WTC11 (cell line): Measurements from ENCODE around the gene CACNA2D4. TPM values are rescaled to one million over a fixed set of nuclear protein-coding genes. Genes with fewer than 3 reads are reported as not detected.

Experiments used
- ATAC-seq: fragments of 200-7000 bp; cut with Tn5 transposase; 2 replicates; pipeline ENCODE4 v1.10.0; 2021; ENCODE audit warnings: mild to moderate bottlenecking, moderate library complexity
- CTCF ChIA-PET: fragments of 300-600 bp; sonication (Branson Sonifier 250); formaldehyde crosslinking; loops from one replicate; lab custom pipeline; 2021; ENCODE audit warnings: antibody characterized with exemption; lab: Charles Lee
- POLR2A ChIA-PET: fragments of 350-600 bp; sonication (Branson Sonifier 250); formaldehyde crosslinking; loops from one replicate; lab custom pipeline; 2021; ENCODE audit warnings: antibody characterized with exemption; lab: Charles Lee
- DNase-seq: peaks from one replicate; pipeline ENCODE4 v3.0.0; 2021; ENCODE audit warnings: low spot score
- H3K27ac Mint-ChIP-seq: 2 replicates; pipeline ENCODE4 v1.8.0; 2021; ENCODE audit warnings: mixed read lengths
- H3K27me3 Mint-ChIP-seq: 2 replicates; pipeline ENCODE4 v1.8.0; 2021; ENCODE audit warnings: low read depth, mild to moderate bottlenecking, moderate library complexity, mixed read lengths
- H3K36me3 Mint-ChIP-seq: 2 replicates; pipeline ENCODE4 v1.8.0; 2021; ENCODE audit warnings: mixed read lengths
- H3K4me1 Mint-ChIP-seq: 2 replicates; pipeline ENCODE4 v1.8.0; 2022; ENCODE audit warnings: mixed read lengths
- H3K4me3 Mint-ChIP-seq: 2 replicates; pipeline ENCODE4 v1.8.0; 2021; ENCODE audit warnings: mild to moderate bottlenecking, moderate library complexity, mixed read lengths
- H3K9me3 Mint-ChIP-seq: 2 replicates; pipeline ENCODE4 v1.8.0; 2021; ENCODE audit warnings: mixed read lengths
- CBFB ChIP-seq: sonication (generic); formaldehyde crosslinking; IDR thresholded peaks from 2 replicates; pipeline ENCODE4 v1.8.1; 2022; ENCODE audit warnings: mild to moderate bottlenecking, low read depth, missing genetic modification reagents
- ETV6 ChIP-seq: sonication (generic); formaldehyde crosslinking; IDR thresholded peaks from 2 replicates; pipeline ENCODE4 v1.8.1; 2022; ENCODE audit warnings: mild to moderate bottlenecking, missing genetic modification reagents
- FOXJ3 ChIP-seq: sonication (generic); formaldehyde crosslinking; IDR thresholded peaks from 2 replicates; pipeline ENCODE4 v1.9.0; 2021; ENCODE audit warnings: missing genetic modification reagents, mild to moderate bottlenecking, borderline replicate concordance
- FOXP1 ChIP-seq: sonication (generic); formaldehyde crosslinking; IDR thresholded peaks from 2 replicates; pipeline ENCODE4 v1.8.0; 2022; ENCODE audit warnings: missing genetic modification reagents, mild to moderate bottlenecking, moderate library complexity, borderline replicate concordance
- GRHL2 ChIP-seq: fragments of 250-450 bp; sonication (Bioruptor Pico); IDR thresholded peaks from 2 replicates; pipeline ENCODE4 v1.8.0; 2022; ENCODE audit warnings: mild to moderate bottlenecking, moderate library complexity; ENCODE audit not compliant: insufficient replicate concordance, severe bottlenecking
- NFE2L1 ChIP-seq: sonication (generic); formaldehyde crosslinking; IDR thresholded peaks from 2 replicates; pipeline ENCODE4 v1.8.1; 2023; ENCODE audit warnings: missing genetic modification reagents
- NFYB ChIP-seq: sonication (generic); formaldehyde crosslinking; conservative IDR thresholded peaks from 2 replicates; pipeline ENCODE4 v1.8.0; 2022; ENCODE audit warnings: low read depth, missing genetic modification reagents
- OVOL2 ChIP-seq: fragments of 250-450 bp; sonication (Bioruptor Pico); IDR thresholded peaks from 2 replicates; pipeline ENCODE4 v1.9.0; 2021; ENCODE audit warnings: mild to moderate bottlenecking, borderline replicate concordance
- RORB ChIP-seq: fragments of 250-450 bp; sonication (Bioruptor Pico); IDR thresholded peaks from 2 replicates; pipeline ENCODE4 v1.9.0; 2021; ENCODE audit warnings: mild to moderate bottlenecking
- SP1 ChIP-seq: sonication (generic); formaldehyde crosslinking; conservative IDR thresholded peaks from 2 replicates; pipeline ENCODE4 v1.8.1; 2022; ENCODE audit warnings: missing genetic modification reagents
- TEAD1 ChIP-seq: sonication (generic); formaldehyde crosslinking; IDR thresholded peaks from 2 replicates; pipeline ENCODE4 v1.8.0; 2022; ENCODE audit warnings: mild to moderate bottlenecking, missing genetic modification reagents
- ZNF263 ChIP-seq: sonication (generic); formaldehyde crosslinking; IDR thresholded peaks from 2 replicates; pipeline ENCODE4 v1.8.1; 2022; ENCODE audit warnings: low read depth, mild to moderate bottlenecking, moderate library complexity, missing genetic modification reagents
- ZNF396 ChIP-seq: fragments of 250-450 bp; sonication (Bioruptor Pico); IDR thresholded peaks from 2 replicates; pipeline ENCODE4 v1.8.0; 2021; ENCODE audit warnings: mild to moderate bottlenecking, moderate library complexity, borderline replicate concordance
- ZNF416 ChIP-seq: fragments of 250-450 bp; sonication (Bioruptor Pico); IDR thresholded peaks from 2 replicates; pipeline ENCODE4 v1.9.0; 2021; ENCODE audit warnings: mild to moderate bottlenecking, inconsistent platforms
- ZNF671 ChIP-seq: fragments of 250-450 bp; sonication (Bioruptor Pico); IDR thresholded peaks from 2 replicates; pipeline ENCODE4 v1.8.0; 2021; ENCODE audit warnings: mild to moderate bottlenecking
- total RNA-seq: library from RNA; stranded (reverse); gene quantifications from 3 replicates; pipeline ENCODE4 v1.2.3, GENCODE V29; 2021
- TF ChIP-seq, protein P1 (sequence below): sonication (generic); formaldehyde crosslinking; IDR thresholded peaks from 2 replicates; pipeline ENCODE4 v1.8.0; 2022; ENCODE audit warnings: missing genetic modification reagents
- TF ChIP-seq, protein P2 (sequence below): fragments of 250-450 bp; sonication (Bioruptor Pico); conservative IDR thresholded peaks from 2 replicates; pipeline ENCODE4 v1.9.0; 2021; ENCODE audit warnings: mild to moderate bottlenecking
- TF ChIP-seq, protein P3 (sequence below): sonication (generic); formaldehyde crosslinking; conservative IDR thresholded peaks from 2 replicates; pipeline ENCODE4 v1.8.1; 2022; ENCODE audit warnings: mild to moderate bottlenecking, missing genetic modification reagents
- TF ChIP-seq, protein P4 (sequence below): fragments of 250-450 bp; sonication (Bioruptor Pico); IDR thresholded peaks from 2 replicates; pipeline ENCODE4 v1.8.0; 2021; ENCODE audit warnings: mild to moderate bottlenecking
- TF ChIP-seq, protein P5 (sequence below): sonication (generic); formaldehyde crosslinking; IDR thresholded peaks from 2 replicates; pipeline ENCODE4 v1.8.1; 2023; ENCODE audit warnings: mild to moderate bottlenecking, moderate library complexity, missing genetic modification reagents
- TF ChIP-seq, protein P6 (sequence below): sonication (generic); formaldehyde crosslinking; IDR thresholded peaks from 2 replicates; pipeline ENCODE4 v1.8.0; 2022; ENCODE audit warnings: mild to moderate bottlenecking, missing genetic modification reagents
- TF ChIP-seq, protein P7 (sequence below): sonication (generic); formaldehyde crosslinking; IDR thresholded peaks from 2 replicates; pipeline ENCODE4 v1.8.1; 2023; ENCODE audit warnings: mild to moderate bottlenecking, missing genetic modification reagents, moderate library complexity

The CACNA2D4 gene
- total RNA-seq, 1 experiment from 2014 or later, result 0.04 TPM

DNA sequence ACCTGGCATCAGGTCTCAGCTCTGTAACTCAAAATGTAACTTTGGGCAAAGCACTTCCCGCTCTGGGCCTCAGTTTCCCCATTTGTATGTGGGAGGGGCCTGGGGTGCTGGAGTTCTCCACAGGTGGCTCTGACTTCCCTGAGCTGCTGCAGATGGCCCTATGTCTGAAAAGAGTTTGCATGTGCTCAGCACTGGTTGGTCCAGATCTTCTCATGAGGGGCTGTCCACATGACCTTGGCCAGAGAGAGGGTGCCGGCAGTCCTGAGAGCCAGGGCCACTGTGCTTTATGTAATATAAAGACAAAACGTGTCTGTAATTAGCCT, 7.2 kb upstream of the CACNA2D4 start:
- Mint-ChIP-seq H3K9me3 (no peaks in the 10 kb centered on the region), H3K27me3 (0 out of 2 replicates have a peak, but pooled peaks cover 2% of the 10 kb centered on the region), H3K4me1 (no peaks in the 10 kb centered on the region), H3K4me3 (no peak overlapping the region), H3K36me3 (no peaks in the 10 kb centered on the region), H3K27ac (no peak overlapping the region)
- POLR2A ChIA-PET, result no interaction called here
- TF ChIP-seq CBFB (no peak), ETV6 (CRISPR knock-in tag) (no peak)
- ATAC-seq, result no peak
- DNase-seq, result no peak
- CTCF ChIA-PET, result interaction anchor here (1.8 kb wide), 1 partner anchor 14 kb away, joined by 8 read pairs; no protein-coding TSS in a partner anchor

DNA sequence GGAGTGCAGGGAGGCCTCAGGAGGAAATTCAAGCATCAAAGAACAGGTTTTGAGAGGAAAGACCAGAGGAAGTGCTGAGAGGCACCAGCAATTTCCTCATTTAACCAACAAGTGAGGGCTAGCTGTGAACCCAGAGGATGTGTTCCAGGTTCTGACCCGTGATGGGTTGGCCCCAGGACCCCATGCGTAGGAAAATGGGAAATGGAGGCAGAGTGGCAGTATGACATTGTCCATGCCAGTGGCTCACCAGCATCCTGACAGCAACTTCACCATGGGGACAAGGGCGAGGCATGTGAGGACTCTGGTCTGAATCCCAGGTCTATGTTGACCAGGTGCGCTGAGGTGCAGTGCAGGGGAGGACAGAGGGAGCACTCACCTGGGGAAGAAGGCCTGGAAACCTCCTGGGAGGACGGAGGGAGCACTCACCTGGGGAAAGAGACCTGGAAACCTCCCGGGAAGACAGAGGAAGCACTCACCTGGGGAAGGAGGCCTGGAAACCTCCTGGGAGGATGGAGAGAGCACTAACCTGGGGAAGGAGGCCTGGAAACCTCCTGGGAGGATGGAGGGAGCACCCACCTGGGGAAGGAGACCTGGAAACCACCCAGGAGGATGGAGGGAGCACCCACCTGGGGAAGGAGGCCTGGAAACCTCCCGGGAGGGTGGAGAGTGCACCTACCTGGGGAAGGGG, 6.7 kb upstream of the CACNA2D4 start:
- no peak for DNase-seq

DNA sequence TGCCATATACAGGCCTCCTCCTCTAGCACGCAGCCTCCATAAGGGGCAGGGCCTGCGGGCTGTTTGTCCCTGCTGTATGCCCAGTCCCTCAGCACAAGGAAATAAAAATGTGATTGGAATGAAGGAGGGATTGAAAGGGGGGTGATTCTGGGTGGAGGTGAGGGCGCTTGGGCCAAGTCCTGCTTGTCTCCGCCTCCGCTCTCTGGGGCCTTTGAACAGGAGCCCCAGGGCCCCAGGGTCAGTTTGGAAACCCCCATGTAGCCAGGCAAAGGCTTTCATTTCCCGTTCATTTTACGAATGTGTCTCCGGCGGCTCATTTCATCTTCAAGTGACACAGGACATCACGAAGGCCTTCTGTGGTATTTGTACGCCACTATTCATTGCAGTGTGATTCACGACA, 4.5 kb upstream of the CACNA2D4 start:
- POLR2A ChIA-PET, result no interaction called here
- no peak overlapping the region for H3K4me3 Mint-ChIP-seq
- CTCF ChIA-PET, result no interaction called here
- H3K36me3 Mint-ChIP-seq, result no peaks in the 10 kb centered on the region
- no peak for ATAC-seq
- no peak for DNase-seq
- H3K27ac Mint-ChIP-seq, result no peak overlapping the region
- H3K9me3 Mint-ChIP-seq, result no peaks in the 10 kb centered on the region
- H3K4me1 Mint-ChIP-seq, result peaks cover 6% of the 10 kb centered on the region; the same call in 1 of the 2 replicates
- H3K27me3 Mint-ChIP-seq, result 0 out of 2 replicates have a peak, but pooled peaks cover 2% of the 10 kb centered on the region
- TF ChIP-seq RORB (CRISPR knock-in tag) (no peak), NFE2L1 (CRISPR knock-in tag) (no peak), ZNF671 (CRISPR knock-in tag) (no peak), FOXJ3 (CRISPR knock-in tag) (no peak), GRHL2 (CRISPR knock-in tag) (no peak), CBFB (no peak), ZNF416 (CRISPR knock-in tag) (no peak), OVOL2 (no peak), FOXP1 (no peak), SP1 (CRISPR knock-in tag) (no peak), TEAD1 (CRISPR knock-in tag) (no peak), NFYB (CRISPR knock-in tag) (no peak)
- TF ChIP-seq, protein P1, sequence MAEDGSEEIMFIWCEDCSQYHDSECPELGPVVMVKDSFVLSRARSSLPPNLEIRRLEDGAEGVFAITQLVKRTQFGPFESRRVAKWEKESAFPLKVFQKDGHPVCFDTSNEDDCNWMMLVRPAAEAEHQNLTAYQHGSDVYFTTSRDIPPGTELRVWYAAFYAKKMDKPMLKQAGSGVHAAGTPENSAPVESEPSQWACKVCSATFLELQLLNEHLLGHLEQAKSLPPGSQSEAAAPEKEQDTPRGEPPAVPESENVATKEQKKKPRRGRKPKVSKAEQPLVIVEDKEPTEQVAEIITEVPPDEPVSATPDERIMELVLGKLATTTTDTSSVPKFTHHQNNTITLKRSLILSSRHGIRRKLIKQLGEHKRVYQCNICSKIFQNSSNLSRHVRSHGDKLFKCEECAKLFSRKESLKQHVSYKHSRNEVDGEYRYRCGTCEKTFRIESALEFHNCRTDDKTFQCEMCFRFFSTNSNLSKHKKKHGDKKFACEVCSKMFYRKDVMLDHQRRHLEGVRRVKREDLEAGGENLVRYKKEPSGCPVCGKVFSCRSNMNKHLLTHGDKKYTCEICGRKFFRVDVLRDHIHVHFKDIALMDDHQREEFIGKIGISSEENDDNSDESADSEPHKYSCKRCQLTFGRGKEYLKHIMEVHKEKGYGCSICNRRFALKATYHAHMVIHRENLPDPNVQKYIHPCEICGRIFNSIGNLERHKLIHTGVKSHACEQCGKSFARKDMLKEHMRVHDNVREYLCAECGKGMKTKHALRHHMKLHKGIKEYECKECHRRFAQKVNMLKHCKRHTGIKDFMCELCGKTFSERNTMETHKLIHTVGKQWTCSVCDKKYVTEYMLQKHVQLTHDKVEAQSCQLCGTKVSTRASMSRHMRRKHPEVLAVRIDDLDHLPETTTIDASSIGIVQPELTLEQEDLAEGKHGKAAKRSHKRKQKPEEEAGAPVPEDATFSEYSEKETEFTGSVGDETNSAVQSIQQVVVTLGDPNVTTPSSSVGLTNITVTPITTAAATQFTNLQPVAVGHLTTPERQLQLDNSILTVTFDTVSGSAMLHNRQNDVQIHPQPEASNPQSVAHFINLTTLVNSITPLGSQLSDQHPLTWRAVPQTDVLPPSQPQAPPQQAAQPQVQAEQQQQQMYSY (CRISPR knock-in tag), result no peak
- TF ChIP-seq, protein P2, sequence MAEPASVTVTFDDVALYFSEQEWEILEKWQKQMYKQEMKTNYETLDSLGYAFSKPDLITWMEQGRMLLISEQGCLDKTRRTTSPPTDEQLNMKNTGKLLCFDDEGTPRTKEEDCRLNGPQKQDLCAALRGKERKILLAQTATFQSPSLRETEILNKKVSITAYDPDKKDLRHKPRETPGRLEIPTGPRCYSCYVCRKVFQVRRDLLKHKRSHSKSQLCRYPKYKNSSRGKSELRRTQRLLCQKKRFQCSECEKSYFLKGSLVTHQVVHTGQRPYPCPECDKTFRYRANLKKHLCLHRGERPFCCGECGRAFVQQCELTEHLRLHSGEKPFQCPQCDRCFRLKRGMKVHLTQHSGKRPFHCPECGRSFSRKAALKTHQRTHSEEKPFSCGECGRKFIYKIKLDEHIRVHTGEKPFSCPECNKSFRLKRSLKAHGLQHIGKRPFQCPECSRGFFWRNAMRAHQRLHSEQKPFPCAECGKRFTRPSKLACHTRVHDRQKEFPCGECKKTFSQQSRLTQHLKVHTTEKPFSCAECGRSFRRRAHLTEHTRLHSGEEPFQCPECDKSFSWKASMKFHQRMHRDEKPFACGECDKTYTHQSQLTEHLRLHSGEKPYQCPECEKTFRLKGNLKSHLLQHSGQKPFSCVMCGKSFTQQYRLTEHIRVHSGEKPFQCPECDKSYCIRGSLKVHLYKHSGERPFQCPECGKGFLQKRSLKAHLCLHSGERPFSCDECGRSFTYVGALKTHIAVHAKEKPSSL, result no peak
- TF ChIP-seq, protein P3, sequence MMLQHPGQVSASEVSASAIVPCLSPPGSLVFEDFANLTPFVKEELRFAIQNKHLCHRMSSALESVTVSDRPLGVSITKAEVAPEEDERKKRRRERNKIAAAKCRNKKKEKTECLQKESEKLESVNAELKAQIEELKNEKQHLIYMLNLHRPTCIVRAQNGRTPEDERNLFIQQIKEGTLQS (CRISPR knock-in tag), result no peak
- TF ChIP-seq, protein P4, sequence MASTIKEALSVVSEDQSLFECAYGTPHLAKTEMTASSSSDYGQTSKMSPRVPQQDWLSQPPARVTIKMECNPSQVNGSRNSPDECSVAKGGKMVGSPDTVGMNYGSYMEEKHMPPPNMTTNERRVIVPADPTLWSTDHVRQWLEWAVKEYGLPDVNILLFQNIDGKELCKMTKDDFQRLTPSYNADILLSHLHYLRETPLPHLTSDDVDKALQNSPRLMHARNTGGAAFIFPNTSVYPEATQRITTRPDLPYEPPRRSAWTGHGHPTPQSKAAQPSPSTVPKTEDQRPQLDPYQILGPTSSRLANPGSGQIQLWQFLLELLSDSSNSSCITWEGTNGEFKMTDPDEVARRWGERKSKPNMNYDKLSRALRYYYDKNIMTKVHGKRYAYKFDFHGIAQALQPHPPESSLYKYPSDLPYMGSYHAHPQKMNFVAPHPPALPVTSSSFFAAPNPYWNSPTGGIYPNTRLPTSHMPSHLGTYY (CRISPR knock-in tag), result no peak
- TF ChIP-seq, protein P5, sequence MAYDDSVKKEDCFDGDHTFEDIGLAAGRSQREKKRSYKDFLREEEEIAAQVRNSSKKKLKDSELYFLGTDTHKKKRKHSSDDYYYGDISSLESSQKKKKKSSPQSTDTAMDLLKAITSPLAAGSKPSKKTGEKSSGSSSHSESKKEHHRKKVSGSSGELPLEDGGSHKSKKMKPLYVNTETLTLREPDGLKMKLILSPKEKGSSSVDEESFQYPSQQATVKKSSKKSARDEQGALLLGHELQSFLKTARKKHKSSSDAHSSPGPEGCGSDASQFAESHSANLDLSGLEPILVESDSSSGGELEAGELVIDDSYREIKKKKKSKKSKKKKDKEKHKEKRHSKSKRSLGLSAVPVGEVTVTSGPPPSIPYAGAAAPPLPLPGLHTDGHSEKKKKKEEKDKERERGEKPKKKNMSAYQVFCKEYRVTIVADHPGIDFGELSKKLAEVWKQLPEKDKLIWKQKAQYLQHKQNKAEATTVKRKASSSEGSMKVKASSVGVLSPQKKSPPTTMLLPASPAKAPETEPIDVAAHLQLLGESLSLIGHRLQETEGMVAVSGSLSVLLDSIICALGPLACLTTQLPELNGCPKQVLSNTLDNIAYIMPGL (CRISPR knock-in tag), result no peak

More for the DNA sequence above, 6.7 kb upstream of the CACNA2D4 start:
- no peaks in the 10 kb centered on the region for H3K9me3 Mint-ChIP-seq
- ATAC-seq, result no peak
- CTCF ChIA-PET, result interaction anchor here (1.8 kb wide), 1 partner anchor 15 kb away, joined by 8 read pairs; no protein-coding TSS in a partner anchor
- H3K4me3 Mint-ChIP-seq, result no peak overlapping the region
- H3K36me3 Mint-ChIP-seq, result no peaks in the 10 kb centered on the region
- 0 out of 2 replicates have a peak, but pooled peaks cover 2% of the 10 kb centered on the region for H3K27me3 Mint-ChIP-seq
- H3K4me1 Mint-ChIP-seq, result no peaks in the 10 kb centered on the region
- peak overlapping the region; percentile 60; the same call in 1 of the 2 replicates for H3K27ac Mint-ChIP-seq
- TF ChIP-seq ZNF263 (peak; percentile 75), ZNF396 (CRISPR knock-in tag) (no peak)
- TF ChIP-seq, protein P6, sequence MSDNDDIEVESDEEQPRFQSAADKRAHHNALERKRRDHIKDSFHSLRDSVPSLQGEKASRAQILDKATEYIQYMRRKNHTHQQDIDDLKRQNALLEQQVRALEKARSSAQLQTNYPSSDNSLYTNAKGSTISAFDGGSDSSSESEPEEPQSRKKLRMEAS (CRISPR knock-in tag), result no peak
- TF ChIP-seq, protein P7, sequence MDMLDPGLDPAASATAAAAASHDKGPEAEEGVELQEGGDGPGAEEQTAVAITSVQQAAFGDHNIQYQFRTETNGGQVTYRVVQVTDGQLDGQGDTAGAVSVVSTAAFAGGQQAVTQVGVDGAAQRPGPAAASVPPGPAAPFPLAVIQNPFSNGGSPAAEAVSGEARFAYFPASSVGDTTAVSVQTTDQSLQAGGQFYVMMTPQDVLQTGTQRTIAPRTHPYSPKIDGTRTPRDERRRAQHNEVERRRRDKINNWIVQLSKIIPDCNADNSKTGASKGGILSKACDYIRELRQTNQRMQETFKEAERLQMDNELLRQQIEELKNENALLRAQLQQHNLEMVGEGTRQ (CRISPR knock-in tag), result no peak
- POLR2A ChIA-PET, result no interaction called here
